Panc1 (cell line): ENCODE results near the gene HELZ. TPM values are rescaled to one million over a fixed set of nuclear protein-coding genes. Genes with fewer than 3 reads are reported as not detected.

Experiments
- ATAC-seq: fragments of 200-7000 bp; cut with Tn5 transposase; 2 replicates; pipeline ENCODE4 v1.9.1; 2020; ENCODE audit warnings: mild to moderate bottlenecking, moderate library complexity
- BruUV-seq: library from RNA; stranded (reverse); fragments of 400-500 nt; replicated peaks from 2 replicates; lab custom pipeline; 2021; lab: Mats Ljungman, UMichigan
- CTCF ChIA-PET: fragments of 300-600 bp; sonication (Branson Sonifier 250); formaldehyde crosslinking; loops from one replicate; lab custom pipeline; 2022; ENCODE audit warnings: antibody characterized with exemption; lab: Charles Lee
- POLR2A ChIA-PET: fragments of 300-600 bp; sonication (Branson Sonifier 250); formaldehyde crosslinking; loops from one replicate; lab custom pipeline; 2022; ENCODE audit warnings: antibody characterized with exemption; lab: Charles Lee
- DNase-seq: peaks from one replicate; pipeline ENCODE4 v3.0.0-alpha.2; 2010; ENCODE audit warnings: low read depth, low spot score
- H3K27ac ChIP-seq: 2 replicates; pipeline ENCODE4 v1.5.1; 2011; ENCODE audit warnings: mild to moderate bottlenecking, low read length, inconsistent platforms
- H3K27me3 ChIP-seq: fragments of 200-500 bp; sonication (Bioruptor generic); 2 replicates; pipeline ENCODE4 v1.6.0; 2014; ENCODE audit warnings: low read length, inconsistent platforms; ENCODE audit not compliant: control insufficient read depth, insufficient read depth
- H3K36me3 ChIP-seq: fragments of 200-500 bp; sonication (Bioruptor generic); 2 replicates; pipeline ENCODE4 v1.5.1; 2014; ENCODE audit warnings: inconsistent platforms, mild to moderate bottlenecking, low read length, moderate library complexity; ENCODE audit not compliant: control insufficient read depth, insufficient read depth
- H3K4me1 ChIP-seq: 2 replicates; pipeline ENCODE4 v1.5.1; 2011; ENCODE audit warnings: inconsistent platforms, mild to moderate bottlenecking, low read length, moderate library complexity; ENCODE audit not compliant: control insufficient read depth, insufficient read depth
- H3K4me3 ChIP-seq, 2 experiments: 2 replicates each; pipeline ENCODE4 v1.5.1; 2011 to 2012; ENCODE audit warnings: low read depth in 2 of 2, low read length in 2 of 2, mild to moderate bottlenecking in 2 of 2, inconsistent platforms in 1 of 2, moderate library complexity in 1 of 2
- H3K9me3 ChIP-seq: fragments of 200-500 bp; sonication (Bioruptor generic); 2 replicates; pipeline ENCODE4 v1.5.1; 2014; ENCODE audit warnings: low read depth, mild to moderate bottlenecking, inconsistent platforms, low read length, moderate library complexity; ENCODE audit not compliant: control insufficient read depth, insufficient read depth
- CTCF ChIP-seq: fragments of 450-650 bp; IDR thresholded peaks from 2 replicates; pipeline ENCODE4 v1.5.1; 2017; ENCODE audit warnings: mild to moderate bottlenecking
- POLR2AphosphoS5 ChIP-seq: IDR thresholded peaks from 2 replicates; pipeline ENCODE4 v1.6.1; 2012; ENCODE audit warnings: mild to moderate bottlenecking, low read depth, low read length, moderate library complexity
- REST ChIP-seq, 2 experiments: IDR thresholded peaks; 2 replicates each; pipeline ENCODE4 v1.6.1; 2011 to 2012; ENCODE audit warnings: low read depth in 2 of 2, control low read depth in 1 of 2, low read length in 1 of 2, mild to moderate bottlenecking in 1 of 2, moderate library complexity in 1 of 2; ENCODE audit not compliant: insufficient read depth in 1 of 2
- SIN3A ChIP-seq: IDR thresholded peaks from 2 replicates; pipeline ENCODE4 v1.6.1; 2012; ENCODE audit warnings: low read depth, mild to moderate bottlenecking, low read length, moderate library complexity, borderline replicate concordance; ENCODE audit not compliant: insufficient read depth
- TCF7L2 ChIP-seq: IDR thresholded peaks from 2 replicates; pipeline ENCODE4 v1.6.1; 2011; ENCODE audit warnings: mild to moderate bottlenecking, low read depth, low read length, inconsistent platforms
- in situ Hi-C: cut with HindIII; loops from 2 replicates; pipeline ENCODE4 v1.10.0; 2016; ENCODE audit warnings: low sequenced_read_pairs, low pct_unique_long_range_greater_than_20kb
- intact Hi-C: fragments of 100-400 bp; cut with micrococcal nuclease; formaldehyde crosslinking; loops from one replicate; pipeline ENCODE4 v1.10.0; 2022; ENCODE audit not compliant: unreplicated experiment
- total RNA-seq: library from RNA; stranded (reverse); gene quantifications from one replicate; pipeline ENCODE4 v1.2.1, GENCODE V29; 2021; ENCODE audit not compliant: unreplicated experiment

HELZ gene
- total RNA-seq, 1 experiment from 2014 or later, result 15.0 TPM

- BruUV-seq, result no TSS peak
- ATAC-seq, result no peak
- DNase-seq, result no peak
- Histone ChIP-seq H3K27ac (no peak overlapping the region), H3K9me3 (no peaks in the 10 kb centered on the region), H3K4me3 (no peak overlapping the region), H3K4me1 (no peaks in the 10 kb centered on the region), H3K36me3 (no peaks in the 10 kb centered on the region; the same call in 1 of the 2 replicates), H3K27me3 (no peaks in the 10 kb centered on the region)
- in situ Hi-C loops, result no loop called here
- no peak for TF ChIP-seq CTCF
- TF ChIP-seq REST (IDR thresholded peaks at IDR 0.05; ENCODE audit: insufficient read depth in 1 of 2, low read depth in 2 of 2, low read length in 1 of 2), result no peak
- TF ChIP-seq TCF7L2, result no peak
- no peak for TF ChIP-seq SIN3A
- no peak for TF ChIP-seq POLR2AphosphoS5
- ChIA-PET POLR2A (no interaction called here), CTCF (no interaction called here)
- intact Hi-C loops, result no loop called here
Measured at GRCh38 chr17:67187927-67188326, 57.1 kb downstream of the HELZ start.

- no peak for DNase-seq
- no peaks in the 10 kb centered on the region for H3K9me3 ChIP-seq
Measured at GRCh38 chr17:67186782-67187181, 58.2 kb downstream of the HELZ start.

More at GRCh38 chr17:67186782-67187181, 58.2 kb downstream of the HELZ start:
- no peak for TF ChIP-seq TCF7L2
- TF ChIP-seq POLR2AphosphoS5, result no peak
- no peak for TF ChIP-seq CTCF
- TF ChIP-seq SIN3A, result no peak
- no peak for TF ChIP-seq REST (IDR thresholded peaks at IDR 0.05; ENCODE audit: insufficient read depth in 1 of 2, low read depth in 2 of 2, low read length in 1 of 2)
- BruUV-seq, result no TSS peak
- in situ Hi-C loops (no loop called here), intact Hi-C loops (no loop called here)
- Histone ChIP-seq H3K4me3 (no peak overlapping the region), H3K27me3 (no peaks in the 10 kb centered on the region), H3K36me3 (no peaks in the 10 kb centered on the region; the same call in 1 of the 2 replicates), H3K27ac (no peak overlapping the region), H3K4me1 (no peaks in the 10 kb centered on the region)
- CTCF ChIA-PET, result interaction anchor here (0.6 kb wide), 1 partner anchor 70 kb away, joined by 4 read pairs; no protein-coding TSS in a partner anchor
- ATAC-seq, result no peak
- POLR2A ChIA-PET, result no interaction called here
